Natural killer cell treated with Interleukin-12 subunit alpha and Interleukin-12 subunit beta and Interleukin-15 and Interleukin-18, amount 100 ng/mL, for 72 hours (primary cell): ENCODE data around the gene ACAN. TPM values are rescaled to one million over a fixed set of nuclear protein-coding genes. Genes with fewer than 3 reads are reported as not detected.

Experiments used
- ATAC-seq, 2 donors: fragments of 150-1000 bp; cut with Tn5 transposase in 1 of 2; sonication (Bioruptor Pico), chemical (Tn5 transposase) in 1 of 2; 2 replicates each; pipeline ENCODE4 v1.10.0; 2021
- DNase-seq: peaks from one replicate; pipeline ENCODE4 v3.0.0; 2022; ENCODE audit warnings: low spot score
- H3K27ac Mint-ChIP-seq, 2 donors: 1 replicate in 1 of 2; 2 replicates in 1 of 2; pipeline ENCODE4 v1.8.0; 2022; ENCODE audit warnings: mixed read lengths in 2 of 2, mild to moderate bottlenecking in 1 of 2, moderate library complexity in 1 of 2
- H3K27me3 Mint-ChIP-seq, 2 donors: 1 replicate in 1 of 2; 2 replicates in 1 of 2; pipeline ENCODE4 v1.8.0; 2022; ENCODE audit warnings: mixed read lengths in 2 of 2
- H3K36me3 Mint-ChIP-seq: one replicate; pipeline ENCODE4 v1.8.0; 2022; ENCODE audit warnings: mixed read lengths
- H3K4me1 Mint-ChIP-seq, 2 donors: 1 replicate in 1 of 2; 2 replicates in 1 of 2; pipeline ENCODE4 v1.8.0; 2022; ENCODE audit warnings: low read depth in 2 of 2, mixed read lengths in 2 of 2, mild to moderate bottlenecking in 1 of 2
- H3K4me3 Mint-ChIP-seq: one replicate; pipeline ENCODE4 v1.8.0; 2022; ENCODE audit warnings: mixed read lengths
- H3K9me3 Mint-ChIP-seq: 2 replicates; pipeline ENCODE4 v1.8.0; 2022; ENCODE audit warnings: mixed read lengths
- total RNA-seq, 2 donors: library from RNA; stranded (reverse); gene quantifications; one replicate each; pipeline ENCODE4 v1.2.3, GENCODE V29; 2022

Gene ACAN
- total RNA-seq, 2 donors from 2014 or later: 0.05 TPM; not detected in 1

DNA sequence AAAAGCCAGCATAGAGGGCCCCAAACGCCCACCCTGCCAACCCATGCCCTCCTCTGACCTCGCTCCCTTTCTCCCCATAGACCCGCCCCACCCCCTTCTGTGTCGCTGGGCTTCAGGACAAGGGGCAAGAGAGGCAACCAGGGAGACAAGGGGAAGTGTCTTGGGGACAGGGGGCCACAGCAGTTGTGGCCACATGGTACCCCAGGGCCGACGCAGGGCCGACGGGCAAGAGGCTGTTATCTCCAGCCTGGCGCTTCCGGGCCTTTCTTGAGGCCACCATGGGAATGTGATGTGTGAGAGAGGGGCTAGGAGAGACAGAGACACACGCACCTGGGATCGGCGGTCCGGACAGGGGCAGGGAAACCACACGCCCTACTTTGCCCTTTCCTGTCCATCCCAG lies 95.5 kb downstream of the ACAN start:
- peak overlapping the region in 1 of 2 donors; percentile 38 for H3K27ac Mint-ChIP-seq
- H3K27me3 Mint-ChIP-seq: peaks cover 0 to 2% of the 10 kb centered on the region in 2 donors
- no peaks in the 10 kb centered on the region for H3K36me3 Mint-ChIP-seq
- ATAC-seq (no peak), DNase-seq (no peak)
- no peak overlapping the region for H3K4me3 Mint-ChIP-seq
- peaks cover 12 to 31% of the 10 kb centered on the region in 2 donors for H3K4me1 Mint-ChIP-seq
- no peaks in the 10 kb centered on the region for H3K9me3 Mint-ChIP-seq

DNA sequence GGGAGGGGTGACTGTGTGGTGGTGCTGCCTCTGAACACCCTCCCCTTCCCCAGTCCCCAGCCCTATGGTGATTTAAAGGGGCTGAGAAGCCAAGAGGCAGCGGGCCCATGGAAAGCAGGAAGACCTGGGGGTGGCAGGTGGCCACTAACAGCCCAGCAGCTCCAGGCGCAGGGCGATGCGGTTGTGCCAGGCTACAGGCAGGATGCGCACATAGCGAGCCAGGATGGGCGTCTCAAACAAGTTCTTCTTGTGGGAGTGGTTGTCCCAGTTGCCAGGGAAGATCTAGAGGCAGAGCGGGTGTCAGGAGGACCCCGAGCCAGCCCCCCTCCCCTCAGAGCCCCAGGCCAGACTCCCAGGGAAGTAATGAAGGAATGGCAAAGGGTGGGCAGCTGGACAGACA lies 96.0 kb downstream of the ACAN start:
- Mint-ChIP-seq H3K36me3 (no peaks in the 10 kb centered on the region), H3K4me3 (no peak overlapping the region), H3K27ac (no peak overlapping the region), H3K27me3 (peaks cover 0 to 2% of the 10 kb centered on the region in 2 donors), H3K9me3 (no peaks in the 10 kb centered on the region), H3K4me1 (peaks cover 12 to 26% of the 10 kb centered on the region in 2 donors)
- no peak for DNase-seq
- ATAC-seq: no peak

DNA sequence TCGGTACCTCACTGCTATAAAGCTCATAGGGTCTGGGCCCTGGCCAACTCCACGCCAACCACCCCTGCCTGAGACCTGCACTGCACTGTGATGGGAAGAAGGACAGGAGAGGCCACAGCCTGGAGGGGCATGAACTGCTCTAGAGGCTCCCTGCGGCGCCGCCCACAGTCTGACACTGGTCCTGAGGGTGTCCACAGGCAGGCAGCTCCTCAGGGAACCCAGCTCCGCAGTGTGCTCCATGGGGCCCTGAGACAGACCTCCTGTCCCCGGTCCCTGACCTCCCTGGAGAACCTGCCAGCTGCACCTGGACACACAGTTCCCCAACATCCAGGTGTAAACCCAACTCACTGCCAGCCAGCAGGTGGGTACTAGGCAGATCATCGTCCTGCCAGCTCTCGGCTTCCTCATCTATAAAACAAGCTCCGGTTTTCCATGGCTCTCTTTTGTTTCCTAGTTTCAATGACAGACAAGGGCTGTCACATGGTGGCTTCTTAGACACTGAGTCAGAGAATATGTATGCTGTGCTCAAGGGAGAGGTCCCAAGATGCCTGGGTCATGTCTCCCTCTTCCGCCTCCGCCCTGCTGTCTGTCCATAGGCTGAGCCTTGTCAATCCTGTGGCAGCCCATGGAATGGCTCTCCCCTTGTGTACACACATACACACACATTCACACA lies 97.2 kb downstream of the ACAN start:
- DNase-seq: no peak
- H3K4me1 Mint-ChIP-seq: peaks cover 20 to 29% of the 10 kb centered on the region in 2 donors
- no peaks in the 10 kb centered on the region for H3K36me3 Mint-ChIP-seq
- ATAC-seq: no peak
- no peaks in the 10 kb centered on the region for H3K9me3 Mint-ChIP-seq
- H3K4me3 Mint-ChIP-seq: no peak overlapping the region
- peaks cover 0 to 1% of the 10 kb centered on the region in 2 donors for H3K27me3 Mint-ChIP-seq
- H3K27ac Mint-ChIP-seq: no peak overlapping the region

GRCh38 chr15:88900982-88901418 lies 97.8 kb downstream of the ACAN start:
- no peaks in the 10 kb centered on the region for H3K36me3 Mint-ChIP-seq

GRCh38 chr15:88901508-88902220 lies 98.4 kb downstream of the ACAN start:
- H3K4me1 Mint-ChIP-seq: peaks cover 14 to 23% of the 10 kb centered on the region in 2 donors
- ATAC-seq (no peak), DNase-seq (no peak)
- H3K4me3 Mint-ChIP-seq: no peak overlapping the region
- H3K9me3 Mint-ChIP-seq: no peaks in the 10 kb centered on the region
- H3K27ac Mint-ChIP-seq: peak overlapping the region in 1 of 2 donors; percentile 40
- H3K36me3 Mint-ChIP-seq: no peaks in the 10 kb centered on the region
- no peaks in the 10 kb centered on the region for H3K27me3 Mint-ChIP-seq

More at GRCh38 chr15:88900982-88901418, 97.8 kb downstream of the ACAN start:
- no peaks in the 10 kb centered on the region for H3K9me3 Mint-ChIP-seq
- no peak overlapping the region for H3K4me3 Mint-ChIP-seq
- DNase-seq (no peak), ATAC-seq (no peak)
- no peak overlapping the region for H3K27ac Mint-ChIP-seq
- H3K27me3 Mint-ChIP-seq: no peaks in the 10 kb centered on the region
- peaks cover 17 to 25% of the 10 kb centered on the region in 2 donors for H3K4me1 Mint-ChIP-seq

GRCh38 chr15:88902221-88902835 lies 99.1 kb downstream of the ACAN start:
- no peak overlapping the region for H3K4me3 Mint-ChIP-seq
- ATAC-seq: no peak
- no peaks in the 10 kb centered on the region for H3K36me3 Mint-ChIP-seq
- DNase-seq: no peak
- H3K9me3 Mint-ChIP-seq: no peaks in the 10 kb centered on the region
- H3K27me3 Mint-ChIP-seq: no peaks in the 10 kb centered on the region
- H3K4me1 Mint-ChIP-seq: peaks cover 10 to 18% of the 10 kb centered on the region in 2 donors
- peak overlapping the region in 1 of 2 donors; percentile 40 for H3K27ac Mint-ChIP-seq

GRCh38 chr15:88902846-88903245 lies 99.6 kb downstream of the ACAN start:
- Mint-ChIP-seq H3K27me3 (no peaks in the 10 kb centered on the region), H3K9me3 (no peaks in the 10 kb centered on the region), H3K4me3 (no peak overlapping the region), H3K4me1 (peaks cover 10 to 14% of the 10 kb centered on the region in 2 donors), H3K27ac (no peak overlapping the region), H3K36me3 (no peaks in the 10 kb centered on the region)
- DNase-seq: no peak
- no peak for ATAC-seq

DNA sequence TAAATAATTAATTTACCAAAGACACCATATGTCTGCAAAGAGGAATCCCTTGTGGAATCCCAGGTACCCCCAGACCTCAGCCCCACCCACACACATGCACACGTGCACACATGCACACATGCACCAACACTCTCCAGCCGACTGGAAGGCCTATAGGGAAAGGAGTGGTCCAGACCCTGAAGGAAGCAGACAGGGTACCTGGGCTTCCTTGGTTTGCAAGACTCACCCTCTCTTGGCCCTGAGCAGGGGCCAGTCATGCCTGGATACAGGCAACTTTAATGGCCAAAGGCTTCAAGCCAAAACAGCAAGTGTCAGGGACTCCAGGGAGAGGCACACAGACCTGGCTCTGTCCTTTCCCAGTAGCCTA lies 101.0 kb downstream of the ACAN start:
- no peak for ATAC-seq
- Mint-ChIP-seq H3K27me3 (no peaks in the 10 kb centered on the region), H3K4me3 (no peak overlapping the region), H3K27ac (peak overlapping the region in 1 of 2 donors; percentile 49), H3K9me3 (no peaks in the 10 kb centered on the region), H3K4me1 (peaks cover 10 to 17% of the 10 kb centered on the region in 2 donors), H3K36me3 (no peaks in the 10 kb centered on the region)
- DNase-seq: no peak

- Mint-ChIP-seq H3K9me3 (no peaks in the 10 kb centered on the region), H3K27ac (peak overlapping the region in 1 of 2 donors; percentile 49), H3K4me3 (no peak overlapping the region), H3K4me1 (peaks cover 10 to 17% of the 10 kb centered on the region in 2 donors), H3K27me3 (no peaks in the 10 kb centered on the region), H3K36me3 (no peaks in the 10 kb centered on the region)
- DNase-seq (peak; percentile 80), ATAC-seq (peak; percentile 76 to 82)
Observed at GRCh38 chr15:88904624-88905327, 101.5 kb downstream of the ACAN start.

GRCh38 chr15:88905576-88905975 lies 102.3 kb downstream of the ACAN start:
- no peaks in the 10 kb centered on the region for H3K9me3 Mint-ChIP-seq
- DNase-seq (no peak), ATAC-seq (no peak)
- no peaks in the 10 kb centered on the region for H3K27me3 Mint-ChIP-seq
- peaks cover 10 to 17% of the 10 kb centered on the region in 2 donors for H3K4me1 Mint-ChIP-seq
- no peaks in the 10 kb centered on the region for H3K36me3 Mint-ChIP-seq
- no peak overlapping the region for H3K4me3 Mint-ChIP-seq
- no peak overlapping the region for H3K27ac Mint-ChIP-seq

- ATAC-seq (no peak), DNase-seq (no peak)
- Mint-ChIP-seq H3K36me3 (no peaks in the 10 kb centered on the region), H3K27me3 (no peaks in the 10 kb centered on the region), H3K4me1 (peaks cover 10 to 16% of the 10 kb centered on the region in 2 donors), H3K27ac (no peak overlapping the region), H3K9me3 (no peaks in the 10 kb centered on the region), H3K4me3 (no peak overlapping the region)
Observed at GRCh38 chr15:88906130-88906529, 102.9 kb downstream of the ACAN start.

GRCh38 chr15:88906551-88906950 lies 103.3 kb downstream of the ACAN start:
- no peak for ATAC-seq
- H3K27ac Mint-ChIP-seq: no peak overlapping the region
- H3K36me3 Mint-ChIP-seq: no peaks in the 10 kb centered on the region
- H3K4me3 Mint-ChIP-seq: no peak overlapping the region
- H3K27me3 Mint-ChIP-seq: no peaks in the 10 kb centered on the region
- peaks cover 10 to 15% of the 10 kb centered on the region in 2 donors for H3K4me1 Mint-ChIP-seq
- no peak for DNase-seq
- no peaks in the 10 kb centered on the region for H3K9me3 Mint-ChIP-seq

- DNase-seq (no peak), ATAC-seq (no peak)
- no peak overlapping the region for H3K4me3 Mint-ChIP-seq
- no peaks in the 10 kb centered on the region for H3K9me3 Mint-ChIP-seq
- no peaks in the 10 kb centered on the region for H3K36me3 Mint-ChIP-seq
- H3K4me1 Mint-ChIP-seq: peaks cover 12 to 15% of the 10 kb centered on the region in 2 donors
- no peak overlapping the region for H3K27ac Mint-ChIP-seq
- no peaks in the 10 kb centered on the region for H3K27me3 Mint-ChIP-seq
Observed at GRCh38 chr15:88907111-88907510, 103.9 kb downstream of the ACAN start.
